Umbilical cord (tissue), 2 donors: Measurements from ENCODE around the gene WIF1. TPM values are rescaled to one million over a fixed set of nuclear protein-coding genes. Genes with fewer than 3 reads are reported as not detected.

Source experiments
- DNase-seq: peaks from one replicate; pipeline ENCODE4 v3.0.0-alpha.2; 2015; ENCODE audit warnings: low spot score
- total RNA-seq: library from RNA; depleted of rRNA; stranded (reverse); fragments of >200 nt; gene quantifications from one replicate; pipeline ENCODE4 v1.2.3, GENCODE V29; 2014; ENCODE audit warnings: low replicate concordance; ENCODE audit not compliant: insufficient read depth

Gene WIF1
- total RNA-seq, 1 donor from 2014 or later, result 7.2 TPM

DNA sequence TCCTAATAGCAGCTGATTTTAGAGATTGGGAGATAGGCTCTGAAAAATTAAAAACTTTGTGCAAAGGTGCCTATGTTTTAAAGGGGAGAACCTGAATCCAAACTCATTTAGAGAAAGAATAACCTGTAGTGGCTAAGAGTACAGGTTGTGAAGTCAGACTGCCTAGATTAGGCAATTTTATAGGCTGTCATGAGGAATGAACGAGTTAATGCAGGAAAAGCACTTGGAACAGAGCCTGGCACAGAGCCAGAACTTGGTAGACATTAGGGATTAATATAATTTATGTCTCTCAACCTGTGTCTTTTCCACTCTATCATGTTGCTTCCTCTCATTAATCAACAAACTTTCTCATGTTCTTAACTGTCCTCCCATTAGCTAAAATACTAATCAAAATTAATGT is 98.1 kb downstream of the WIF1 start:
- DNase-seq, result no peak

DNA sequence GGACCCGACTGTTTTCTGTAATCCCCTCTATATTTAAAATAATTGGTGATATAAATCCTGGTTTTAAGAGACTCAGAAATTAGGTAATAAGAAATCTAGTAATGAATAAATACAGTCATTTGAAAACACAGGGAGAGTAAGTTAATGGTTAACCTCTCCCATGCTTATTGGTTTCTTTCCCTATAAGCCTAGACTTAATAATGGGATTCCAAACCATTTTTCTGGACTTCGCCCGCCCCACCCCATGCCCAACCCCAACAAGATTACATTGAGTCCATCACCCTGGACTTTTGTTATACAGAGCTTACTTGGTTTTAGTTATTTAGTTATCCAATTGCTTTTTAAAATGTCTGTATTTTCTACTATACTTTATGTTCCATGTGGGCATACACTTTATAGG is 98.7 kb downstream of the WIF1 start:
- no peak for DNase-seq

DNA sequence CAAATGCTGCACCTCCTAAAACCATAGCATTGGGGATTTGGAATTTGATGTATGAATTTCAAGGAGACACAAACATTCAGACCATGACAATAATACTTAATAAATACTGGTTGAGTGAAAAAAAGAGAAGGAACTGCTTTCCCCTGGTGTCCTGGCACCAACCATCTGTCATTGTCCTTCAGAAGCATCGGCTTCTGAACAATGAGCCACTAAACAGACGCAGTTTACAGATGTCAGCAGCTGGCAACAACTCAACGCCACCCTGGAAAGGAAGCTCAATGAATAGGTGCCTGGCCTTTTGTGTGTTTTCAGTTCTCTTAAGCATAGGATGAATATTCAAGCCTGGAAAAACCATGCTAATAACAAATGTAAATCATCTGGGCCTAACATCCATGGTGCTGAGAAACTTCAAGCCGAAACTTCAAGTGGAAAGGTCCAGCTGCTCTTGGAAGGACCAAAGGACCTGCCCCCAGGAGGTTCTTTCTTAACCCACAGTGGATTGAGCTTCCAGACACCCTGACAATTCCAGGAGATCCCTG is 101.3 kb downstream of the WIF1 start:
- DNase-seq, result no peak

DNA sequence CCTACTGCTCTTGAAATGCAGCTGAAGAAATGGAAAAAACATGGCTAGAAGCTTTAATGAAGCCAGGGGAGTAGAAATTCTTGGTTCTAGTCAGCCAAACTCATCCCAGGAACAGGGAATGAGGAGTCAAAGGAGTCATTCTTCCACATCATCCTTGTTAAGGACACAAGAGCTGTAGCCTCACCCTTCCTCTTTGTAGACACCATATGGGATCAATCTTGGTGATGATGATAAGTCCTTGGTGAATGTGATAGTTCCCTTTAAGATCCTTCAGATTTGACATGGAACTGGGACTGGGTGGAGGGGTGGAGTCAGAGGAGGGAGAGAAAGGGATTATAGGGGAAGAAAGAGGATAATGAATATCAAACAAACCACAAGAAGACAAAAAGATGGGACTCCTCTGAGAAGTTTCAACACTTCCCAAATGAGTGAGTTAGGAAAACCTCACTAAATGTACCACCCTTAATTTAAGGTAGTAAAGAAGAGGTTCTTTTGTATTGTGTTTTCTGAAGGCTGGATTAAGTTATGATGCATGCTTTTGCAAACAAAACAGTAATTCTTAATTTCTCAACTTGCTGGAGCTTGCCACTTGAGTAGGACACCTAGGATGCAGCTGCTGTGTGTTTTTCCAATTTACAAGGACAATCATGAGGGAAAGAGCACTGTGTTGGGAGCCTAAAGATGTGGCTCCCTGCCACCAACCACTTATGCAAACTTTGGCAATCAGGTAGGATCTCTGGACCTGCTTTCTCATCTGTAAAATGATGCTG is 104.0 kb downstream of the WIF1 start:
- no peak for DNase-seq

DNA sequence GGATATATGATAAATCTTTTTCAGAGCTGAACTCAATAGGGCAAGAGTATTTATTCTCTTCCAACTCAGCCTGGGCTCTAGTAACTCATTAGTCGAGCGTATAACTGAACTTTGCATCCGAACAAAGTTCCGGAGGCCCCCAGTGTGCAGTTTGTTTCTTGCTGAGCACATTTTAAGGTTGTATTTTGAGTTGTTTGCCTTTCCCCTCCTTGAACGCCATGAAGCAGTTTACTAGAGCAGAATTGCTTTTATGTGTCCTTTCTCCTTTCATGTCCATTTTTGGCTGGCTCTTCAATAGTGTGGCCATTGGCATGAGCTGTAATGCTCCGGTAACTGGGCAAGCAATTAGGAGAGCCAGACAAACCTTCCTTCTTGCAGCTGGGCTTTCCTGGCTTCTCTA is 105.3 kb downstream of the WIF1 start:
- no peak for DNase-seq

DNA sequence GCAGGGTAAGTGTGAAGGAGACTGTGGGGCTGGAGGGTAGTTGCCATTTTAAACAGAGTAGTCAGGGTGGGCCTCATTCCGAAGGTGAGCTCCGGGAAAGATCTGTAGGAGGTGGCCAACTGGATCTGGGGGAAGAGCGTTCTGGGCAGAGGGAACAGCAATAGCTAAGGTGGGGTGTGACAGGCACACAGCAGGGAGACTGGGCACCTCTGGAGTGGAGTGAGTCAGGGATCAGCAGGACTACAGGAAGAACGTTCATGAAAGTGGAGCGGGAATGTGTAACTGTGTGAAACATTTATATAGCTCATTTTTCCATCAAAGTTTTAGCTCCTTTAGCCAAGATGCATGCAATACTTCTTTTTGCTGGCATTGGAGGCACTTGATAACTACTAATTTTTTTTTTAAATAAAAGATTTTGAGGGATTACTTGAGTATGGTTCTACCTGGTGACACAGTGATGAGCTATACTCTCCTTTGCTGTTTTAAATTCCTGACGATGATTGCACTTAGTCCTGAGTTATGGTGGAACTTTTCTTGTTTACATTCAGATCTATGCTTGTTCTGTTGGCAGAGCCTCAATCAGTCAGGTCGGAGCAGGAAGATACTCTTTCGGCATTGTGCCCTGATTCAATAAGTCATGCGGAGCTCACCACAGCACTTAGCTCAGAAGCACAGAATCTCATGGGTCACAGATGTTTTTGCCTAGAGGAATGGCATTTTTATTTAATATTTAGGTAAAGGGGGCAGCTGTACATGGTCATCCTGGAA is 106.4 kb downstream of the WIF1 start:
- no peak for DNase-seq

DNA sequence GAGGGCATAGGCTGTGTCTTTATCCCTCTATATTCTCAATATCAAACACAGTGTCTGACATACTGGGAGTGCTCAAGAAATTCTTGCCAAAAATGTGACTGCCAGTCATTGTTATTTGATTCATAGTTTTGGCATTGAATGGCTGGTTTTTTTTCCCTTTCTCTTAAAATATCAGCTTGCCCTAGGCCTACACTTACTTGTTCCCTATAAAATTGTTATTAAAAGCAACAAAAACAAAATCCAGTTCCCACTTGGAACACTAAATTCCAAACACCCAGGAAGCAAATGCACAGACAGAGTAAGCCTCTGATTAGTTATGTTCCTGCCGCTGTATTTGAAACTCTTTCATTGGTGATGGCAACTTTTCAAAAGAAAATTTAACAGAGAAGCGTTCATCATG is 110.7 kb downstream of the WIF1 start:
- DNase-seq, result no peak

DNA sequence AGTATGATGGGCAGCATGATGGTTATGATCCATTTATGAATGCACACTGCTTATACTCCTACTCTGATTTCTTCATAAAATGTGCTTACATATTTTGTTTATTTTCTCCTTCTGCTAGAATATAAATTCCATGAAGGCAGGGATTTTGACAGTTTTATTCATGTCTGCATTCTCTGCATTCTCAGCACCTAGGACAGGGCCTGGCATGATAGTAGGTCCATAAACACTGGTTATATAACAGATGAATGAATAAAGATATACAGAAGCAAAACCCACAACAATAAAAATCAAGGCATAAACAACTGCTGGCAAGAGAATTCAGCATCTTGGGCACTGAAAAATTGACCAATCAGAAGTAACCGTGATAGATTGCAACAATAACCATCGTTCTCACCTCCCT is 115.4 kb downstream of the WIF1 start:
- no peak for DNase-seq

DNA sequence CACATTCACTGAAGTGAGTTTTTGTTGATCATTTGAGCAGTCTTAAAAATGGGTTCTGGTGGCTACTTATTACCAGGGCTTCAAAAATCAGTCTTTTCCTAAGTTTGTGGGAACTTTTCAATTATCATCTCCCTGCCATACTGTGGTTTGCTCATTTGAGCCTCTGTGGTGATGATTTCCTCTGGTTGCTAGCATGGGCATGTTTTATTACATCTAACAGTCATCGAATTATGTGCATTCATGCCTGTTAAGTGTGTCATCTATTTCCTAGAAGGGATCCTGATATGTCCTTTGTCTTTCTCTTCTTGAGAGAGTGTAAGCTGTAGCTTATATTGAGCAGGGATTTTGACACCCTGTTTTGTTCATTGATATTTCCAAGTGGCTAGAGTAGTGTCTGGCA is 116.8 kb downstream of the WIF1 start:
- no peak for DNase-seq

Other genes starting within 250 kb of the WIF1 start
- 42.9 TPM for gene LEMD3, start 48.3 kb upstream of the WIF1 start, total RNA-seq
- 192 TPM for gene MSRB3, start 157.4 kb upstream of the WIF1 start, total RNA-seq